Middle frontal gyrus (tissue), 1 donor: ENCODE results near the gene STX7.
"Not testable (repeated sequence)": the region's sequence is repeated elsewhere in the genome, so short reads cannot be mapped to it uniquely, and the experiment has no call there.

Experiments
- DNase-seq: peaks from one replicate; pipeline ENCODE4 v3.0.0-alpha.2; 2015; ENCODE audit warnings: low spot score; ENCODE audit errors: extremely low spot score

The STX7 gene, protein sequence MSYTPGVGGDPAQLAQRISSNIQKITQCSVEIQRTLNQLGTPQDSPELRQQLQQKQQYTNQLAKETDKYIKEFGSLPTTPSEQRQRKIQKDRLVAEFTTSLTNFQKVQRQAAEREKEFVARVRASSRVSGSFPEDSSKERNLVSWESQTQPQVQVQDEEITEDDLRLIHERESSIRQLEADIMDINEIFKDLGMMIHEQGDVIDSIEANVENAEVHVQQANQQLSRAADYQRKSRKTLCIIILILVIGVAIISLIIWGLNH

GRCh38 chr6:132512638-132513632 is at the start of gene STX7:
TSS of gene STX7 (minus strand) at chr6:132513116. CDS start at chr6:132503530, 9,586 bp downstream.
- DNase-seq, result peak; percentile 89

- DNase-seq, result not testable (repeated sequence)
These were observed 47.2 kb upstream of the STX7 start for GRCh38 chr6:132560087-132560486.

DNA sequence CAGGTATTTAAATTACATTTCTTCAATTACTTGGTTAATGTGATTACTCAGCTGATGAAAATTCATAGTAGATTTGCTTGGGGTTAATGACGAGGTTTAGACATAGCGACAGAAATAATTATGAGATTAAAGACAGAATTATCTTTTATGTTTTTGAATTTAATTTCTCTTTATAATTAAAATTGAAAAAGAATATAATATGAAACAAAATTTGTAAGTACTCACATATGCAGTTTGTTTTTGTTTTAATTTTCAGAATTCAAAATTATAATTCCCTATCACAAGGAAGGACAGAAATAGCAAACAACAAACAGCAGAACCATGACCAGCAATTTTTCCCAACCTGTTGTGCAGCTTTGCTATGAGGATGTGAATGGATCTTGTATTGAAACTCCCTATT is 39.5 kb upstream of the STX7 start, which contains the start of gene TAAR8:
Gene TAAR8, plus strand, starts transcription at position 301 of the 400 bp plus-strand sequence. Its CDS starts 21 bp downstream, at position 322.
- DNase-seq, result no peak

DNA sequence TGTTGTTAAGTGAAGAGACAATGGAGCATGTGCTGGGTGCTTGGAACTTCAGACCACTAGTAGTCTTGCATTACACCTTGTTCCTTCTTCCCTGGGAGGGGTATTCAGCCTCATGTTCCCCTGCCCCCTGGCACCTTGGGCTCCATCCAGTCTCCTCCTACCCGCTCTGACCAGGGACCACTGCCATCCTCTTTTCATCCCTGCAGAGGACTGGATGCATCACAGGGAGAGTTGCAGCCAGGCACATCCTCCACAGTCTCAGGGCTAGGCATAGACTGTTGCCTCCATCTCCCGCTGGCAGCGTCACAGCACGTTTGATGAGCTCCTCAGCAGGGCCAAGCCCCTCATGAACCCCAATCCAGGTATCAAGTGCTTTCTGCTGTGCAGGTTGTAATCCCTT is 38.3 kb upstream of the STX7 start:
- no peak for DNase-seq

GRCh38 chr6:132548746-132549463 is 36.0 kb upstream of the STX7 start:
- no peak for DNase-seq

DNA sequence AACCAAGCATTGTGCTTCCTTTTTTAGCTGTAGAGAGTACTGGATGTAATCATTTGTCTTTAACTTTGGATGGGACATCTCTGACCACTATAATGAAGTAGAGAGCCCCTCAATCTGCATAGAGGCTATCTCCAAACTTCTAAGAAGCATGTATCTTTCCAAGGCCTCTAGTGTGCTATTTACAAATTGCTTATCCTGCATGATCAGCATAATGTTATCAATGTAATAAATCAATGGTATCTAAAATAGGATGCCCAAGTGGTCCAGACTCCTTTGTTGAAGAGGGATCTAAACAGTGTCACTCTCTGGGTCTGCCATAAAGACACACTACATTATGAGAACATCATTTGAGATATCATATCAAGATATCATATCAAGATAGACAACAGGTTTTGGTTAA is 31.9 kb upstream of the STX7 start:
- no peak for DNase-seq

GRCh38 chr6:132537977-132538376 is 25.1 kb upstream of the STX7 start, which contains the start of gene TAAR9:
TSS of gene TAAR9 (plus strand) at chr6:132538277. CDS start at chr6:132538290, 13 bp downstream.
- no peak for DNase-seq

- no peak for DNase-seq
These were observed 24.2 kb upstream of the STX7 start for GRCh38 chr6:132537145-132537544.

DNA sequence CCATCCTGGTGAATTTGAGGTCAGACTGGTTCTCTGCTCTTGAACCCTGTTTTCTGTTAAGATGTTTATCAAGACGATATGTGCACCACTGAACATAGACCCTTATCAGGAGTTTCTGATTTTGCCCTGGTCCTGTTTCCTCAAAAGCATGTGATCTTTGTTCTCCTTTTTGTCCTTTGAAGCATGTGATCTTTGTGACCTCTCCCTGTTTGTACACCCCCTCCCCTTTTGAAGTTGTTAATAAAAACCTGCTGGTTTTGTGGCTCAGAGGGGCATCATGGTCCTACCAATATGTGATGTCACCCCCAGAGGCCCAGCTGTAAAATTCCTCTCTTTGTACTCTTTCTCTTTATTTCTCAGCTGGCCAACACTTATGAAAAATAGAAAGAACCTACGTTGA is 21.6 kb upstream of the STX7 start:
- DNase-seq, result not testable (repeated sequence)

DNA sequence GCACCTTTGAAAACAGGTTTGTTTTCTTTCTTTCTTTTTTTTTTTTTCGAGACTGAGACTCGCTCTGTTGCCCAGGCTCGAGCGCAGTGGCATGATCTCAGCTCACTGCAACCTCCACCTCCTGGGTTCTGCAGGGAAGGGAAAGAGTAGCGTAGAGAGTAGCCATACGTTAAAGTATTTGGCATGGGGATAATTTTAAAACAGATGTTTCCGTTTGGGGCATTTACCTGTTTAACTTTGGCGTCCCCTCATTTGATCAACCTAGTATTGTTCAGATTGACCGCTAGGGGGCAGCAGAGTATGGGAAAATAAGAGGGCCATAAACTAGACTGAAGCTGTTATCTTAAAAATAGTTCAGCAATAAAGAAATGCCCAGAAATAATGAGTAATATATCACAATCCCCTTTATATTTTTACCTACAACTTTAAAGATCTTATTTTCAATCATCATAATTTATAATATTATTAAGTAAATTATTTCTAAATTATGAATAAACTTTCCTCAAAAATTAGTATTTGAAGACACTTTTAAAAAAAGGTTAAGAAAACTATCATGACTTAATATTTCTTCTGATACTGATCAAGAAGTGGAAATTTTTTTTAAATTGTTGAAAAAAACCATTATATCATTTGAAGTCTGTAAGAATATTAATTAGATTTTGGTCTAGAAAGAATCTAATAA is 17.5 kb upstream of the STX7 start:
- DNase-seq, result peak; percentile 20

DNA sequence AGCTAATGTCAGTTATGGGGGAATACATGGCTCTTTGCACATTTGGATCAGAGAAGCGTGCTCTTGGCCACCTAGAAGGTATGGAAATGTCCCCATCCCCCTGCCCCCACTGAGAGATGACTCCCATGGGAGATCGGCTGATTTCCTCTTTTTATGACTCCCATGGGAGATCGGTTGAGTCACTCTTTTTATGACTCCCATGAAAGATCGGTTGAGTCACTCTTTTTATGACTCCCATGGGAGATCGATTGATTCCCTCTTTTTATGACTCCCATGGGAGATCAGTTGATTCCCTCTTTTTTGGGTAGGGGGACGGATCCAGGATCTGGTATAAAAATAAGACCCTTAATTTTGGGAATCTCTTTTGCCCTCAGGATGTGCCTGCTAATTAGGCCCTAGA is 14.9 kb upstream of the STX7 start:
- DNase-seq, result no peak

DNA sequence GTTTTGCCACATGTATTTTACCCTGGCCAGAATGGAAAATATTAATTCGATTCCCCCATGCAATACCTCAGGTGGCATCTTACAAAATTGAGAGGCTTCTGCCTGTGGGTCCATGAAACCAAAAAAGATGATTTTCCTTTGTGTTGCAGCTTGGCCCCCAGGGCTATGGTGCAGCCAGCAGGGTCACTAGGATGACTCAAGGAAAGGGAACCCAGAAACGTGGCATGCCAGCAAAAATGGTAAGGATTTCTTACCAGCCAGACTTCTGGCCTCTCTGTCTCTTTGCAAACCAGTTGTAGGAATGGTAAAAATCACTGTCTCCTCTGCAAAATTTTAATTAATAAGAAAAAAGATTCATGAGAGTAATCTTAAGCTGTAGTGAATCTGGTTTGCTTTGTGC is 13.5 kb upstream of the STX7 start:
- DNase-seq, result no peak

- DNase-seq, result no peak
These were observed 12.9 kb upstream of the STX7 start for GRCh38 chr6:132525866-132526265.

- no peak for DNase-seq
These were observed 11.7 kb upstream of the STX7 start for GRCh38 chr6:132524646-132525045.

DNA sequence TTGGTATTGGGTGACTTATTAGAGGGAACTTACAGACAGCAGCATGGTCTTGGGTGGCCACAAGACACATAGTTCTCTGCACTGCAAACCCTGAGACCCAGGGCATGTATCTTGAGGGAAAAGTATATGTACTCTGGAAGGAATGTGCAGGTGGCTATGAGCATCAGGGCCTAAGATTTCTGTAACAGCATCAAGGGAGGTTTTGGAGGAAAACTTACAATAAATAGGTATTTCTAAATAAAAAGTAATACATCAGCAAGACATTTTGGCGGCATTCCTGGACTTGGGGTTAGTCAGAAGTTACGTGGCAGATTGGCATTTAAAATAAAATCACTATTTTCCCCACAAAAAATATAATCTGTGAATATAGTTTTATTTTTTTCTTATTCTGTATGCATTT is 8.0 kb upstream of the STX7 start:
- no peak for DNase-seq

DNA sequence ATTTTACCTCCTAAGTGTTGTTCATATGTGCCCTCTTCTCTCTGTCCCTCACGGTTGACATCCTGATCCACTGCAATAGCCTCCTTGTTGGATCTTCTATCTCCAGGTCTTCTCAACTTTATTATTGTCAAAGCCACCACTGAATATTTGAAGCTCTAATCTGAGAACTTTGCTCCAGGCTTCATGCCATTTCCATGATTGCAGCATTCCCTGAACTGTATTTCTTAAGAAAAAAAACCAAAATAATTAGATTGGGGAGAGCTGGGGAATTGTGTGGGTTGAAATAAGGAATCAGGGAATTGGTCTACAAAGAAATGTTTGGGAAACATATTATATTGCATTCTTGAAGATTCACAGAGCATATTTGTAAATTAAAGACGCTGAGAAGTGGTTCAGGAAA is 2.5 kb upstream of the STX7 start:
- DNase-seq, result no peak

DNA sequence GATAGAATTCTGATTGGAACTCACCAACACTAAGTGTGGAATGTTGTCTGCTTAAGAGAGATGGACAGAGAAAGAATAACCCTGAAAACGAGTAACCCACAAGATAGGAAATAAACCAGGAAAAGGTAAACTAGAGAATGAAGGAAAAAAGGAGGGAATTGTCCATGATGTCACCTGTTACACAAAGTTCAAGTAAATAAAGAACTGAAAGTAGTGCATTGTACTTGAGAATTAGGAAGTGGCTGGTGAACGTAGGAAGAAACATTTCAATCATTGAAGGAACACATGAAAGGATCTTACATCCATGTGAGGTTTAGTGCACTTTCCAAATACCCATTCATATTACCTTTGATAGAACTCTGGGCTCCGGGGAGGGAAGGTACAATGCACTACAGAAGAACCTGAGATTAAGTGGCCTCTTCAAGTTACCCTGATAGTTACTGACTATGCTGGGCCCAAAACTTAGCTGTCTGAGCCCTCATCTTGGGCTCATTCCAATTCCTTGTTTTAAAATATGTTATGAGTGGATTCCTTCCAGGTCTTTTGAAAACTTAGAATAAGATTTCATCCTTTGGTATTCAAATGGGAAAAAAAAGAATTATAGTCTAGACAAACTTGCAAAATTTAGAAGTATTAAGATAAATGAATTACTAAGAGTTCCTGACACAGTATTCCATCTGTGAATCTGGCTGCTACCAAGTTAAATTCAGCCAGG is 1.1 kb upstream of the STX7 start:
- DNase-seq, result no peak

DNA sequence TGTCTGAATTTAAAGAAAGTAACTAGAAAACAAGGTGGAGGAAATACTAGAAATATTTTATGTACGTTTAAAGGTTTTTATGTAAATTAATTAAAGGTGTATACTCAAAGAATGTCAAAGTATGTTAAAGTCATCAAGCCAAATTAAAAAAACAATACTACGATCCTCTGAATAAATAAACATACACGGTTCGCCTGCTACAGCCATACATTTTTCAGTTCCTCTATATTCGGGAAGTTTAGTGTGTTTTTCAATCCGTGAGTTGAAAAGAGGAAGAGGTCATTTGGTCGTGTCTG is 626 bp downstream of the STX7 start:
- no peak for DNase-seq

GRCh38 chr6:132511831-132512220 is 1.1 kb downstream of the STX7 start:
- DNase-seq, result no peak

- no peak for DNase-seq
These were observed 1.6 kb downstream of the STX7 start for GRCh38 chr6:132511210-132511830.
